HepG2 (cell line): ENCODE results near the gene INTS6. TPM values are rescaled to one million over a fixed set of nuclear protein-coding genes. Genes with fewer than 3 reads are reported as not detected.

ENCODE experiments used
- MXD1 ChIP-seq: sonication (generic); formaldehyde crosslinking; IDR thresholded peaks from 2 replicates; pipeline ENCODE4 v1.4.0; 2020; ENCODE audit warnings: mild to moderate bottlenecking, missing genetic modification reagents
- NONO ChIP-seq, 2 experiments: fragments of 450-650 bp in 1 of 2; sonication (generic) in 1 of 2; formaldehyde crosslinking in 1 of 2; IDR thresholded peaks in 1 of 2; conservative IDR thresholded peaks in 1 of 2; 2 replicates each; pipeline versions ENCODE4 v1.6.1 to v1.8.0; 2017 to 2022; ENCODE audit warnings: mild to moderate bottlenecking in 1 of 2, missing genetic modification reagents in 1 of 2, moderate library complexity in 1 of 2
- ZBTB26 ChIP-seq: IDR thresholded peaks from 2 replicates; pipeline ENCODE4 v1.6.1; 2016; ENCODE audit warnings: missing compliant biosample characterization, missing genetic modification reagents, borderline replicate concordance
- ZNF142 ChIP-seq: sonication (generic); formaldehyde crosslinking; IDR thresholded peaks from 2 replicates; pipeline ENCODE4 v1.4.0; 2020; ENCODE audit warnings: missing genetic modification reagents
- ZNF263 ChIP-seq: sonication (generic); formaldehyde crosslinking; IDR thresholded peaks from 2 replicates; pipeline ENCODE4 v1.4.0; 2020; ENCODE audit warnings: missing genetic modification reagents
- ZNF615 ChIP-seq: sonication (generic); formaldehyde crosslinking; IDR thresholded peaks from 2 replicates; pipeline ENCODE4 v1.5.0; 2020; ENCODE audit warnings: mild to moderate bottlenecking, missing genetic modification reagents, borderline replicate concordance
- polyA plus RNA-seq, 8 experiments: library from polyadenylated mRNA; depleted of rRNA in 3 of 8; stranded (reverse) in 7 of 8; unstranded in 1 of 8; fragments of >200 nt; fragmentation: Illumina TruSeq in 4 of 8; extraction: Trizol in 4 of 8; gene quantifications; 2 replicates each; pipeline versions ENCODE4 v1.2.1 to v1.2.3, GENCODE V29; 2011 to 2016; ENCODE audit warnings: low read depth in 4 of 8, missing spikeins in 1 of 8, mixed read lengths in 1 of 8; ENCODE audit not compliant: insufficient read depth in 1 of 8
- total RNA-seq, 5 experiments: library from RNA; depleted of rRNA; stranded (reverse); fragments of >200 nt; fragmentation: Illumina TruSeq; extraction: Trizol; gene quantifications; 2 replicates each; pipeline ENCODE4 v1.2.3, GENCODE V29; 2016; ENCODE audit warnings: low read depth in 1 of 5

The INTS6 gene
- total and polyA plus RNA-seq, 2 of the 13 experiments (the other 11 are each of a cell fraction or from before 2014, with no cell fraction given), result 27.9 to 38.4 TPM

- TF ChIP-seq ZNF142 (CRISPR knock-in tag) (no peak), NONO (IDR thresholded peaks at IDR 0.05) (no peak), NONO (CRISPR knock-in tag; conservative IDR thresholded peaks at IDR 0.05) (no peak), ZNF615 (CRISPR knock-in tag) (no peak), ZNF263 (CRISPR knock-in tag) (no peak), MXD1 (CRISPR knock-in tag) (no peak), ZBTB26 (CRISPR knock-in tag) (no peak)
Measured at GRCh38 chr13:51330791-51331190, 122.0 kb downstream of the INTS6 start (continued).
